NB4 (cell line): ENCODE data around the gene JRKL.
A peak's percentile ranks its signal among the peaks of the same experiment; 100 is the strongest.

Experiments used
- DNase-seq: peaks from one replicate; pipeline ENCODE4 v3.0.0; 2010; ENCODE audit warnings: low read depth
- H3K4me3 ChIP-seq: one replicate; pipeline ENCODE4 v1.5.1; 2011; ENCODE audit warnings: mild to moderate bottlenecking, low read depth, low read length, moderate library complexity
- CTCF ChIP-seq: IDR thresholded peaks from one replicate; pipeline ENCODE4 v1.5.1; 2012; ENCODE audit warnings: low read depth, low read length
- MYC ChIP-seq: IDR thresholded peaks from 2 replicates; pipeline ENCODE4 v1.6.1; 2011; ENCODE audit warnings: low read depth, low read length
- POLR2A ChIP-seq: IDR thresholded peaks from 2 replicates; pipeline ENCODE4 v1.6.1; 2011; ENCODE audit warnings: mild to moderate bottlenecking; ENCODE audit not compliant: insufficient read length; ENCODE audit errors: extremely low read depth
- TF ChIP-seq, protein P1 (sequence below): IDR thresholded peaks from 2 replicates; pipeline ENCODE4 v1.6.1; 2011; ENCODE audit warnings: low read depth, low read length

The JRKL gene

GRCh38 chr11:96388891-96389719, 708 bp upstream of the JRKL start:
- peak overlapping the region; percentile 69 for H3K4me3 ChIP-seq
- TF ChIP-seq POLR2A: no peak
- TF ChIP-seq, protein P1, sequence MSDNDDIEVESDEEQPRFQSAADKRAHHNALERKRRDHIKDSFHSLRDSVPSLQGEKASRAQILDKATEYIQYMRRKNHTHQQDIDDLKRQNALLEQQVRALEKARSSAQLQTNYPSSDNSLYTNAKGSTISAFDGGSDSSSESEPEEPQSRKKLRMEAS: no peak
- no peak for TF ChIP-seq MYC
- no peak for TF ChIP-seq CTCF
- no peak for DNase-seq

- no peak for DNase-seq
- TF ChIP-seq POLR2A (no peak), CTCF (no peak), MYC (no peak)
- TF ChIP-seq, protein P1: no peak
- peak overlapping the region; percentile 79 for H3K4me3 ChIP-seq
Measured at GRCh38 chr11:96390488-96390792, 627 bp downstream of the JRKL start.

- peak overlapping the region; percentile 7 for H3K4me3 ChIP-seq
- no peak for DNase-seq
- no peak for TF ChIP-seq CTCF
- no peak for TF ChIP-seq MYC
- TF ChIP-seq POLR2A: no peak
- TF ChIP-seq, protein P1: no peak
Measured at GRCh38 chr11:96391698-96392307, 2.0 kb downstream of the JRKL start.

DNA sequence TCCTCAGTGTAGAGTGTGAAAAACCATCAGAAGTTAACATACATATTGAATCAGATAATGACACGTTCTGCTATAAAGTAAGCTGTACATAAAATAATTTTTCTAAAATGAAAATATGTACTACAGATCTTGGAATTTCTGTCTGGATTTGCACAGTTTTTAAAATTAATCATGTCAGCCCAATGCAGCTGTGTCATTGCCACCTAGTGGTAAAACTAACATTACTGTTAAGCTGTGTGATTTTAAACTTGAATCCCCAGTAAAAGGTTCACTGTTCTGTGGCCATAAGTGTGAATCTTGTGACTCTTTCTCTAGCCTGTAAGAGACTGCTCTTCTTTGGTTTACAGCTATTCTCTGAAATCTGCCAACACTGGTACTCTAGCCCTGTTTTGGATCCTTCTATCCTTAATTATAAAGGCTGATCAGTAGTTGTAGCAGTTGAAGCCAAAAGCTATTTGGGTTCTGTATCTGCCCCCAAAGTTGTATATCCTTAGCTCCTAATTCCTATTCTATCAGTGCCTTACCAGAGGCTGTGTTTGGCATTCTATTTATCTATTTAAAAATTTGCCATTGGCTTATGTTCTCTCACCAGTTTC, 4.0 kb downstream of the JRKL start:
- DNase-seq: peak; percentile 66
- TF ChIP-seq MYC: no peak
- TF ChIP-seq CTCF: peak; percentile 62
- H3K4me3 ChIP-seq: no peak overlapping the region

GRCh38 chr11:96394773-96395172, 5.0 kb downstream of the JRKL start:
- TF ChIP-seq MYC: no peak
- TF ChIP-seq, protein P1: no peak
- no peak for TF ChIP-seq CTCF
- no peak for TF ChIP-seq POLR2A
- H3K4me3 ChIP-seq: no peak overlapping the region
- no peak for DNase-seq
